GM21447 (cell line): Measurements from ENCODE around the gene GPS2.

Experiments used
- ATAC-seq: cut with Tn5 transposase; IDR thresholded peaks from one replicate; pipeline ENCODE4 v1.9.1; 2021; ENCODE audit not compliant: unreplicated experiment

The GPS2 gene, protein sequence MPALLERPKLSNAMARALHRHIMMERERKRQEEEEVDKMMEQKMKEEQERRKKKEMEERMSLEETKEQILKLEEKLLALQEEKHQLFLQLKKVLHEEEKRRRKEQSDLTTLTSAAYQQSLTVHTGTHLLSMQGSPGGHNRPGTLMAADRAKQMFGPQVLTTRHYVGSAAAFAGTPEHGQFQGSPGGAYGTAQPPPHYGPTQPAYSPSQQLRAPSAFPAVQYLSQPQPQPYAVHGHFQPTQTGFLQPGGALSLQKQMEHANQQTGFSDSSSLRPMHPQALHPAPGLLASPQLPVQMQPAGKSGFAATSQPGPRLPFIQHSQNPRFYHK

DNA sequence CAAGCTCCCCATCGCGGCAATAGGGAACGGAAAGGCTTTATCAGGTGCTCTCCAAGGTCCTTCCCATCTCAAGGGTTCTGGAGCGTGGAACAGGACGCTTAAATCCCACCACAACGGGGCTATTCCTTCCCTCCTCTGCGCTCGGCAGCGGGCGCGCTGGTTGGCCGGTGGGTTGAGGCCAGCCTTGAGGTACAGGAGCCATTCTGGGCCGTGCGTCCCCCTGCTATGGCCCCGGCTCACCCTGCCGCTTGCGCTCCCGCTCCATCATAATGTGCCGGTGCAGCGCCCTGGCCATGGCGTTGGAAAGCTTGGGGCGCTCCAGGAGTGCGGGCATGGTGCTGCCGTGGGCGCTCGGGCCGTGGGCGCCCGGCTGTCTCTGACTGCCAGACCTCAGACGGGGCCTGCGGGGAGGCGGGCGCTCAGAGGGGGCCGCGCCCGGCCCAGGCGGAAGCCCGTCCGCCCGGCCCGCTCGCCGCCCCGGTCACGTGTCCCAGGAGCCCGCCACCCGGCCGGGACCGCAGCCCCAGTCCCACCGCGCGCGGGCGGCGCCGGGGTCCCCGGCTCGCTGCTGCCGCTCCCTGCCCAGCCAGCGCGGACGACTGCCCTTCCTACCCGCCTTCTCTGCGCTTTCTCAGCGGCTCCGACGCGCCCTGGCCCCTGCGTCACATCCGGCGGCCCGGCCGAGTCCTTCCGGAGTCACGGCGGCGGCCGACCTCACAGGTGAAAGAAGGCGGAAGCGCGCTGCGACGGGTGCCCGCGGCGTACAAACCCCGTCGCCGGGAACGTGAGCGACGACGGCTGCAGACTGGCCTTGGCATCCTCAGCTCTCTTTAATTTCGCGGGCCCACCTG lies at the start of gene GPS2:
TSS of gene GPS2 (minus strand) at position 642 of the 851 bp plus-strand sequence. CDS start at position 334, 308 bp downstream.
- peak; percentile 71 for ATAC-seq

GRCh38 chr17:7363311-7363710 lies 48.2 kb upstream of the GPS2 start:
- no peak for ATAC-seq

GRCh38 chr17:7361906-7362305 lies 46.7 kb upstream of the GPS2 start:
- no peak for ATAC-seq

DNA sequence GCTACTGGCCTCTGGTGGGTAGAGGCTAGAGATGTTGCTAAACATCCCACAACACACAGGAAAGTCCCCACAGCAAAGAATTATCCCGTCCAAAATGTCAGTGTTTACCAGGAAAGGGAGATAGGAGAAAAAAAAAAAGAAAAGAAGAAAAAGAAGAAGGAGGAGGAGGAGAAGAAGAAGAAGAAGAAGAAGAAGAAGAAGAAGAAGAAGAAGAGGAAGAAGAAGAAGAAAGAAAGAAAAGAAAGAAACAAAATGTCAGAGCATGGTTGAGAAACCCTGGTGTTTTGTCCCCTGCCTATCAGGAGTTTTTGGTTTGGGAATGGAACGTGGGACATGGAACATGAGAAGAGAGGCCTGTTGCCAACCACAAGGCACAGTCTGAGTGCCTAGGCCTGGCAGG lies 42.2 kb upstream of the GPS2 start:
- no peak for ATAC-seq

DNA sequence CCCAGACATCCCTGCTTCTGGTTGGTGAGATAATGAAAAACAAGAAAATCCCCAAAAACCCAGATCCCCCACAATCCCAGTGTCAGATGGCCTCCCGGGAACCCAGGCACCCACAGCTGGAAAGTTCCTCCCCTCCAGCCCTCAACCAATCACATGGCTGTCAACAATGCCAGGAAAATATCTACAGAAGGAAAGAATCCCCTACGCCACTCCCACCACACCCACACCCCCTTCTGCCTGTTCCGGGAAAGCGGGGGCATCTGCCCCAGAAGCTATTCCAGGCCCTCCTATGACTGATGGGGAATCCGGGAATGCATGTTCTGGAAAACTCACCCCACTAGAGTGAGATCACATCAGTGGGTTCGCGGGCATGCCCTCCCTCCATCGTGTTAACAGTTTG lies 41.6 kb upstream of the GPS2 start:
- no peak for ATAC-seq

DNA sequence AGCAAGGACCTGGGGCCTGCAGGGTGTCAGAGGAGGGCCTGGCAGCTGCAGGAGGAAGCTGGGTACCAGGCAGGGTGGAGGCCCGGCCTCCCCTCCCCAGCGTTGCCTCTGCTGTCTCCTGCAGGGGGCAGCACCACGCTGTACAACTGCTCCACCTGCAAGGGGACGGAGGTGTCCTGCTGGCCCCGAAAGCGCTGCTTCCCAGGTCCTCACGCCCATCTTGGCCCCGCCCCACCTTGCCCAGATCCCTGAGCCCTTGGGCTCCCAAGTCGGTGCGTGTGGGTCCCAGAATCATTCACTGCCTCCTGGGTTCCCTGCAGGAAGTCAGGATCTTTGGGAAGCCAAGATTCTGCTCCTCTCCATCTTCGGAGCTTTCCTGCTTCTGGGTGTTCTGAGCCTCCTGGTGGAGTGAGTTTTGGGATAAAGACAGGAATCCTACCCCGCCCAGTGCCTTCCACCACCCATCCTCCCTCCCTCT lies 41.0 kb upstream of the GPS2 start:
- no peak for ATAC-seq

DNA sequence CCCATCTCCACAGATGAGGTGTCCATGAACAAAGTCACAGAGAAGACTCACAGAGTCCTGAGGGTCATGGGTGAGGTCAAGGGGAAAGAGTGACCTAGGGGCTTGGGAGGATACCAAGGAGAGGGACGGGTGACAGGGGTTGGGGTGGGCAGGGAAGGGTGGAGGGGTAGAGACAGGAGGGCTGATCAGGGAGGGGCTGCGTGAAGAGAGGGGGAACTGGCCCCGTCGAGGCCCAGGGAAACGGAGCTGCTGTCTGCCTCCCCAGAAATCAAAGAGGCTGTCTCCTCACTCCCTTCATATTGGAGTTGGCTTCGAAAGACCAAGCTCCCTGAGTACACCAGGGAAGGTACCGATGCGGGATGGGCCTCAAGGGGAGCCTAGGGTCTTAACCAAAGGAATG lies 40.4 kb upstream of the GPS2 start:
- ATAC-seq = no peak

DNA sequence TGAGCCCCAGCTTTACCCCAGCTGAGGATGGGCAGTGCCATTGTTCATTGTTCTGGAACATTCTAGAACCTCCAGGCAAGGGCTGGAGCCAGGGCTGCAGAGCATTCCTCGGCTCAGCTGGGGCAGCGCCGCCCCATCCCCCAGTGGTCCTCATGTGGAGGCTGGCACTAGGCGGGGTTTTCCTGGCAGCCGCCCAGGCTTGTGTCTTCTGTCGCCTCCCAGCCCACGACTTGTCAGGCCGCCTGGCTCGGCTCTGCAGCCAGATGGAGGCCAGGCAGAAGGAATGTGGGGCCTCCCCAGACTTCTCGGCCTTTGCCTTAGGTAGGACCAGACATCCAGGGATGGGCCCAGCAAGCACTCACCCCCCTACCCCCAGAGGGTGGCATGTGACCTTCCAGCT lies 39.9 kb upstream of the GPS2 start, which contains the start of gene TMEM95:
TSS of gene TMEM95 (plus strand) at position 104 of the 400 bp plus-strand sequence. CDS start at position 153, 49 bp downstream.
- no peak for ATAC-seq

DNA sequence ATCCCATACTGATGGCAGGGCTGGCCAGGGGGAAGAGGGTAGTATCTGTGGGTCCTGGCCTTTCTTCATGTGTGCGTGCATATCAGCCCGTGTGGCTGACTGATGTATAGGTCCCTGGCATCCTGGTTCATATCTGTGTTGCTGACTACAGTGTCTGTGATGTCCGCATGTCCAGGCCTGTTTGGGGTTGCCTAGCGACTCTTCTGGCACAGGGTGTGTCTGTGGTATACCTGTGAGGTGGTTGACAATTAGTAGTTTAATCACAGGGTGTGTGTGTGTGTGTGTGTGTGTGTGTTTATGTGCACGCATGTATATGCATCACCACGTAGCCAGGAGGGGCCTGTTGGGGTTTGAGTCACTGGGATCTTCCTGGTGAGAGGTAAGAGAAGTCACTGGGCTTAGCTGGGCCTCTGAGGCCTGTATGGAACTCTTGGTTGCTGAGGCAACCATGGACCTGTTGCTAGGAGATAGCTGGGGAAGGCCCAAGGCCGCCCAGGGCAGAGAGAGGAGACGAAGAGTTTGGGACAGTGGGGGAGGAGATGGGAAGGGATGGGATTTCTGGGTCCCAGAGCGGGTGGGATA lies 39.2 kb upstream of the GPS2 start:
- ATAC-seq = no peak

DNA sequence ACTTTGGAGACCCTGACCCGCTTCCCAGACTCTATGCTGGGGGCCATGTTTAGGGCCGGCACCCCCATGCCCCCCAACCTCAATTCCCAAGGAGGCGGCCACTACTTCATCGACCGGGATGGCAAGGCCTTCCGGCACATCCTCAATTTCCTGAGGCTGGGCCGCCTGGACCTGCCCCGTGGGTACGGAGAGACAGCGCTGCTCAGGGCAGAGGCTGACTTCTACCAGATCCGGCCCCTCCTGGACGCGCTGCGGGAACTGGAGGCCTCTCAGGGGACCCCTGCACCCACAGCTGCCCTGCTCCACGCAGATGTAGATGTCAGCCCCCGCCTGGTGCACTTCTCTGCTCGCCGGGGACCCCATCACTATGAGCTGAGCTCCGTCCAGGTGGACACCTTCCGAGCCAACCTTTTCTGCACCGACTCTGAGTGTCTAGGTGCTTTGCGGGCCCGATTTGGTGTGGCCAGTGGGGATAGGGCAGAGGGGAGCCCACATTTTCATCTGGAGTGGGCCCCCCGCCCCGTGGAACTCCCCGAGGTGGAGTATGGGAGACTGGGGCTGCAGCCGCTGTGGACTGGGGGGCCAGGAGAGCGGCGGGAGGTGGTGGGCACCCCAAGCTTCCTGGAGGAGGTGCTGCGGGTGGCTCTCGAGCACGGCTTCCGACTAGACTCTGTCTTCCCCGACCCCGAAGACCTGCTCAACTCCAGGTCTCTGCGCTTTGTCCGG lies 37.9 kb upstream of the GPS2 start:
- no peak for ATAC-seq

DNA sequence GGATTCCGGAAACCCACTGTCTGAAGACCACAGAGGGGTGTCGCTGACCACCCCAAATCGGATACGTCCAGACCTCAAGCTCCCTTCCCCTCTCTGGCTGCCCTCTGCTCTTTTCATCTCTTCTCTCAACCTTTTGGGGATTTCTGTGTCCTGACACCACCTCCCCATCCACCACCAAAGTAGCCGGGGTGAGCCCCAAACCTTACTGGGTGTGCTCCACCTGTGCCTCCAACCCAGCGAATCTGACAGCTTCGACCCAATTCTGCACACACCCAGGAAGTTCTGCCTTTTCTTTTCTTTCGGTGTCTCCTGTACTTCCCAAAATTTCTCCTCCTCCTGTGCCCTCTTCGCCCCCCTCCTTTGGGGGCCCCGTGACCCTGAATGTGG lies 37.3 kb upstream of the GPS2 start:
- ATAC-seq = no peak

- peak; percentile 54 for ATAC-seq
These were observed 36.7 kb upstream of the GPS2 start, which contains the start of gene KCTD11 for GRCh38 chr17:7351665-7352502. KCTD11 (plus strand) TSS chr17:7352162.

DNA sequence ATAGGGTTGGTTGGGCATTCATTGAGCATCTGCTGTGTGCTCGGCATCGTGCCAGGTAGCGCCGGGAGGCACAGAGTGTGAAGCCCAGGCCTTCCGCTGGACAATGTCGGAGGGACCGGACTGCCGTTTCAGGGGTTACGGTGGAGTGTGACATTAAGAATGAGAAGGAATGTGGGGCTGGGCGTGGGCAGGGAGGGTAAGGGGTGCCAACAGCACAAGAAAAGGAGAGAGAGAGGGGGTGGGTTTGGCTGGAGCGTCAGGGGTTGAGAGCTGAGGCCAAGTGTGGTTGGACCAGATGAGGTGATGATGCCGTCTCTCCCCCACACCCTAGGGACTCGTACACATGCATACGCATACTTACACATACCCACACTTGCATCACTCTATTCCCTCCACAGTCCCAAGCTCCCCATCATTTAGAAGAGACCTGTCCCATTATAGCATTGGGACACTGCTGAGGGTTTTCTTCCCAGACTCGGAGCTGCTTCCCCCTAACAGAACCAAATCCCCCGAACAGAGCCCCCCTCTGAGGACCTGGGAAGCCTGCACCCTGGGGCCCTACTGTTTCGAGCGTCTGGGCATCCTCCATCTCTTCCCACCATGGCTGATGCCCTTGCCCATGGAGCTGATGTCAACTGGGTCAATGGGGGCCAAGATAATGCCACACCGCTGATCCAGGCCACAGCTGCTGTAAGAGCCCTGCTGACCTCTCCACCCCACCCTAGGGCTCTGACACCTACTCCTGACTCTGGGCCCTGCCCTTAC lies 33.5 kb upstream of the GPS2 start:
- ATAC-seq = no peak

GRCh38 chr17:7347630-7348477 lies 32.7 kb upstream of the GPS2 start:
- ATAC-seq = no peak

- no peak for ATAC-seq
These were observed 31.8 kb upstream of the GPS2 start for GRCh38 chr17:7346761-7347614.

DNA sequence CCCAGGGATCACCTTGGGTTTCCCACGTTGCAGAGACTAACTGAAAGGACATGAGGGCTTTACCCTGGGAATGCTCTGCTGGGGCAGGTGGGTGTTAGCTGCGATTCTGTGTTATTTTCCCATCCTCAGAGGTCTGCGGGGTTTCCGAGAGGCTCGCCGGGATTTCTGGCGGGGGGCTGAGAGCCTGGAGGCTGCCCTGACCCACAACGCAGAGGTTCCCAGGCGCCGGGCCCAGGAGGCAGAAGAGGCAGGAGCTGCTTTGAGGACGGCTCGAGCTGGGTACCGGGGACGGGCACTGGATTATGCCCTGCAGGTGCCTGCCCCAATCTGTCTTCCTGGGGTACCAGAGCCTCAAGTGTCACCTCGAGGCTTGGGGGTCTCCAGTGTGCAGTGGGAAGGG lies 28.1 kb upstream of the GPS2 start:
- ATAC-seq = no peak

GRCh38 chr17:7341842-7342241 lies 26.7 kb upstream of the GPS2 start:
- ATAC-seq = no peak
